ENCODE measurements around the gene DMD. TPM values are rescaled to one million over a fixed set of nuclear protein-coding genes. Genes with fewer than 3 reads are reported as not detected.
A peak's percentile ranks its signal among the peaks of the same experiment; 100 is the strongest.

DMD gene
- total RNA-seq, 1 donor from 2014 or later: 22.2 TPM

GRCh38 chrX:31717474-31717873 is 1493.9 kb downstream of the DMD start:
- TF ChIP-seq CTCF (IDR thresholded peaks at IDR 0.05; ENCODE audit: insufficient read depth, low read depth, low read length) (no peak), EZH2 (IDR thresholded peaks at IDR 0.05; ENCODE audit: insufficient read depth, low read length) (no peak)
- Mint-ChIP-seq H3K36me3 (ENCODE audit: low read depth, unreplicated experiment) (no peaks in the 10 kb centered on the region), H3K4me3 (ENCODE audit: unreplicated experiment) (no peak overlapping the region), H3K9me3 (ENCODE audit: unreplicated experiment) (no peaks in the 10 kb centered on the region), H3K4me1 (ENCODE audit: low read depth, unreplicated experiment) (no peaks in the 10 kb centered on the region), H3K27me3 (ENCODE audit: low read depth, unreplicated experiment) (no peaks in the 10 kb centered on the region), H3K27ac (ENCODE audit: unreplicated experiment) (no peak overlapping the region)
- no peaks in the 10 kb centered on the region for H3K79me2 ChIP-seq (ENCODE audit: insufficient read depth, low read length)
- FAIRE-seq (peak; percentile 84), DNase-seq (ENCODE audit: low read depth) (no peak)
- no peaks in the 10 kb centered on the region for H3K9me3 ChIP-seq (ENCODE audit: insufficient read depth, low read depth, low read length)
- no peaks in the 10 kb centered on the region for H3K4me1 ChIP-seq (ENCODE audit: insufficient read depth, low read length)
- H4K20me1 ChIP-seq (ENCODE audit: insufficient read depth, low read length): no peaks in the 10 kb centered on the region
- no peak overlapping the region for H3K4me3 ChIP-seq (ENCODE audit: insufficient read depth, low read depth, low read length)
- H3K27me3 ChIP-seq (ENCODE audit: insufficient read depth, low read length): no peaks in the 10 kb centered on the region
- no peaks in the 10 kb centered on the region for H3K36me3 ChIP-seq (ENCODE audit: insufficient read depth, low read length)
- H2AFZ ChIP-seq (ENCODE audit: low read depth, low read length): no peak overlapping the region
- H3K27ac ChIP-seq (ENCODE audit: low read depth, low read length): no peak overlapping the region
- no peak overlapping the region for H3K4me2 ChIP-seq (ENCODE audit: low read length)
- no peak overlapping the region for H3K9ac ChIP-seq (ENCODE audit: low read length)

GRCh38 chrX:31715675-31716074 is 1495.7 kb downstream of the DMD start:
- no peak overlapping the region for H3K27ac Mint-ChIP-seq (ENCODE audit: unreplicated experiment)
- Histone ChIP-seq H3K27ac (ENCODE audit: low read depth, low read length) (no peak overlapping the region), H3K9ac (ENCODE audit: low read length) (no peak overlapping the region), H3K9me3 (ENCODE audit: insufficient read depth, low read depth, low read length) (no peaks in the 10 kb centered on the region), H3K4me1 (ENCODE audit: insufficient read depth, low read length) (no peaks in the 10 kb centered on the region), H3K27me3 (ENCODE audit: insufficient read depth, low read length) (no peaks in the 10 kb centered on the region), H3K36me3 (ENCODE audit: insufficient read depth, low read length) (no peaks in the 10 kb centered on the region), H4K20me1 (ENCODE audit: insufficient read depth, low read length) (no peaks in the 10 kb centered on the region), H3K4me2 (ENCODE audit: low read length) (no peak overlapping the region), H2AFZ (ENCODE audit: low read depth, low read length) (no peak overlapping the region), H3K4me3 (ENCODE audit: insufficient read depth, low read depth, low read length) (no peak overlapping the region), H3K79me2 (ENCODE audit: insufficient read depth, low read length) (no peaks in the 10 kb centered on the region)
- H3K4me1 Mint-ChIP-seq (ENCODE audit: low read depth, unreplicated experiment): no peaks in the 10 kb centered on the region
- H3K36me3 Mint-ChIP-seq (ENCODE audit: low read depth, unreplicated experiment): no peaks in the 10 kb centered on the region
- FAIRE-seq (no peak), DNase-seq (ENCODE audit: low read depth) (no peak)
- no peaks in the 10 kb centered on the region for H3K9me3 Mint-ChIP-seq (ENCODE audit: unreplicated experiment)
- no peaks in the 10 kb centered on the region for H3K27me3 Mint-ChIP-seq (ENCODE audit: low read depth, unreplicated experiment)
- no peak for TF ChIP-seq CTCF (IDR thresholded peaks at IDR 0.05; ENCODE audit: insufficient read depth, low read depth, low read length)
- no peak for TF ChIP-seq EZH2 (IDR thresholded peaks at IDR 0.05; ENCODE audit: insufficient read depth, low read length)
- H3K4me3 Mint-ChIP-seq (ENCODE audit: unreplicated experiment): no peak overlapping the region

GRCh38 chrX:31714797-31715196 is 1496.6 kb downstream of the DMD start:
- TF ChIP-seq CTCF (IDR thresholded peaks at IDR 0.05; ENCODE audit: insufficient read depth, low read depth, low read length) (no peak), EZH2 (IDR thresholded peaks at IDR 0.05; ENCODE audit: insufficient read depth, low read length) (no peak)
- H3K36me3 Mint-ChIP-seq (ENCODE audit: low read depth, unreplicated experiment): no peaks in the 10 kb centered on the region
- no peaks in the 10 kb centered on the region for H3K27me3 ChIP-seq (ENCODE audit: insufficient read depth, low read length)
- H3K9me3 ChIP-seq (ENCODE audit: insufficient read depth, low read depth, low read length): no peaks in the 10 kb centered on the region
- H3K27ac Mint-ChIP-seq (ENCODE audit: unreplicated experiment): no peak overlapping the region
- no peak overlapping the region for H3K4me3 Mint-ChIP-seq (ENCODE audit: unreplicated experiment)
- H3K4me1 Mint-ChIP-seq (ENCODE audit: low read depth, unreplicated experiment): no peaks in the 10 kb centered on the region
- H4K20me1 ChIP-seq (ENCODE audit: insufficient read depth, low read length): no peaks in the 10 kb centered on the region
- FAIRE-seq (peak; percentile 9), DNase-seq (ENCODE audit: low read depth) (no peak)
- H3K36me3 ChIP-seq (ENCODE audit: insufficient read depth, low read length): no peaks in the 10 kb centered on the region
- H2AFZ ChIP-seq (ENCODE audit: low read depth, low read length): no peak overlapping the region
- H3K4me3 ChIP-seq (ENCODE audit: insufficient read depth, low read depth, low read length): no peak overlapping the region
- H3K9me3 Mint-ChIP-seq (ENCODE audit: unreplicated experiment): no peaks in the 10 kb centered on the region
- H3K4me1 ChIP-seq (ENCODE audit: insufficient read depth, low read length): no peaks in the 10 kb centered on the region
- H3K9ac ChIP-seq (ENCODE audit: low read length): no peak overlapping the region
- no peaks in the 10 kb centered on the region for H3K79me2 ChIP-seq (ENCODE audit: insufficient read depth, low read length)
- no peak overlapping the region for H3K27ac ChIP-seq (ENCODE audit: low read depth, low read length)
- no peaks in the 10 kb centered on the region for H3K27me3 Mint-ChIP-seq (ENCODE audit: low read depth, unreplicated experiment)
- H3K4me2 ChIP-seq (ENCODE audit: low read length): no peak overlapping the region

Measured in astrocyte (in vitro differentiated cells and primary cell).